ENCODE measurements around the gene RSRC1. TPM values are rescaled to one million over a fixed set of nuclear protein-coding genes. Genes with fewer than 3 reads are reported as not detected.

The RSRC1 gene
- total RNA-seq, 3 donors from 2014 or later: 26.6 to 41.9 (median 29.9) TPM

DNA sequence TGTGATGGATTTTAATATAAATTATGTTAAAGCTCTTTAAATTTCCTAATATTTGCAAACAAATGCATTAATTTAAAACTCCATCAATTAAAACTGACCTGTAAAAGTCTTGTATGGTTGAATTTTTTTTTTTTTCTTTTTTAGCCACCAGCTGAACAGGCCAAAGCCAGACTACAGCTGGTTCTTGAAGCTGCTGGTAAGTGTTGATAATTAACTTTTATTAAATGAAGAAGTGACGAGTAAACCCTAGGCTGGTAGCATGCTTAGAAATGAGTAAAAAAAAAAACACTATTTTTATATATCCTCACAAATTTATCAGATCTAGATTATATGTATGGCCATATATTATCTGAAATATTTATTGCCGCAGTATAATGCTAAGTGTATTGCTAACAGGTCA is 244.8 kb downstream of the RSRC1 start:
- ATAC-seq (no peak), DNase-seq (no peak)
- Histone ChIP-seq H3K9me3 (no peaks in the 10 kb centered on the region), H3K4me3 (no peak overlapping the region), H3K4me1 (ENCODE audit: low read depth) (no peaks in the 10 kb centered on the region), H3K36me3 (ENCODE audit: low read depth) (no peaks in the 10 kb centered on the region)
- TF ChIP-seq, protein P1, sequence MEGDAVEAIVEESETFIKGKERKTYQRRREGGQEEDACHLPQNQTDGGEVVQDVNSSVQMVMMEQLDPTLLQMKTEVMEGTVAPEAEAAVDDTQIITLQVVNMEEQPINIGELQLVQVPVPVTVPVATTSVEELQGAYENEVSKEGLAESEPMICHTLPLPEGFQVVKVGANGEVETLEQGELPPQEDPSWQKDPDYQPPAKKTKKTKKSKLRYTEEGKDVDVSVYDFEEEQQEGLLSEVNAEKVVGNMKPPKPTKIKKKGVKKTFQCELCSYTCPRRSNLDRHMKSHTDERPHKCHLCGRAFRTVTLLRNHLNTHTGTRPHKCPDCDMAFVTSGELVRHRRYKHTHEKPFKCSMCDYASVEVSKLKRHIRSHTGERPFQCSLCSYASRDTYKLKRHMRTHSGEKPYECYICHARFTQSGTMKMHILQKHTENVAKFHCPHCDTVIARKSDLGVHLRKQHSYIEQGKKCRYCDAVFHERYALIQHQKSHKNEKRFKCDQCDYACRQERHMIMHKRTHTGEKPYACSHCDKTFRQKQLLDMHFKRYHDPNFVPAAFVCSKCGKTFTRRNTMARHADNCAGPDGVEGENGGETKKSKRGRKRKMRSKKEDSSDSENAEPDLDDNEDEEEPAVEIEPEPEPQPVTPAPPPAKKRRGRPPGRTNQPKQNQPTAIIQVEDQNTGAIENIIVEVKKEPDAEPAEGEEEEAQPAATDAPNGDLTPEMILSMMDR (IDR thresholded peaks at IDR 0.05): no peak
- intact Hi-C loops (cut with DNase I, micrococcal nuclease): no loop called here

DNA sequence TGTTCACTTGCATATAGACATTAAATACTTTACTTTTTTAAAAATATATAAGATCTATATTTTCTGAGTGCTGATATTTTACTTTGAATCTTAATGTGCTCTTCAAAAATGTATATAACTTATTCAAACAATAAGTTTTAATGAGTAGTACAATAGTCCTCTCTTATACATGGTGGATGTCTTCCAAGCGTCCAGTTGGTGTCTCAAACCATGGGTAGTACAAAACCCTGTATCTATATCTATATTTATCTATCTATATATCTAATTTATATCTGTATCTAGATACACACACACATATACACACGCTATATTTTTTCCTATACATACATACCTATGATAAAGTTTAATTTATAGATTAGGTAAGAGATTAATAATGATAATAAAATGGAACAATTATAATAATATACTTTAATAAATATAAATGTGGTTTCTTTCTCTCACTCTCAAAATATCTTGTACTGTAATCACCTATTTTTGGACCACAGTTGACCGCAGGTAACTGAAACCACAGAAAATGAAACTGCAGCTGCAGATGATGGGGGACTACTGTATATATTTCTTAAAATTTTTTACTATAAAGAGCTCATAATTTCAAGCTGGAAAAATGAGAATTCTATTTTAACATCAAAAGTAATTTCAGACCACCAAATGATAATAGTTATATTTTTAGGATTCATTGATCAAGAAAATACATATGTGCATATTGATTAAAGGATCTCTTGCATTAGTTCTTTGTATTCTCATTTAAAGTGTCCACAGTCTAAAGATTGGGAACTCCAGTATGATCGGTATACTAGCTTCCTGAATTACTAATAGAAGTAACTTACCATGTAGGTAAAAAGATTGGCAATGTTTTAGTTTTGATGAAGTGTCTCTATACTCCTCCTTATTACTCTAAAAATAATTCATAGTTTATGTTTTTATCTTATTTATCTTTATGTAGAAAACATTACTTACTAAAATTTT is 246.0 kb downstream of the RSRC1 start:
- no peak for ATAC-seq
- Histone ChIP-seq H3K9me3 (no peaks in the 10 kb centered on the region), H3K4me1 (ENCODE audit: low read depth) (no peaks in the 10 kb centered on the region), H3K4me3 (no peak overlapping the region), H3K36me3 (ENCODE audit: low read depth) (no peaks in the 10 kb centered on the region)
- TF ChIP-seq, protein P1 (IDR thresholded peaks at IDR 0.05): no peak
- DNase-seq: no peak
- intact Hi-C loops (cut with DNase I, micrococcal nuclease): no loop called here

- TF ChIP-seq, protein P1 (IDR thresholded peaks at IDR 0.05): no peak
- no peaks in the 10 kb centered on the region for H3K4me1 ChIP-seq (ENCODE audit: low read depth)
These were observed 249.4 kb downstream of the RSRC1 start for GRCh38 chr3:158359339-158359738.

GRCh38 chr3:158360756-158361448 is 251.0 kb downstream of the RSRC1 start:
- H3K4me1 ChIP-seq (ENCODE audit: low read depth): no peaks in the 10 kb centered on the region
- ATAC-seq: no peak
- no peak for DNase-seq
- TF ChIP-seq, protein P1 (IDR thresholded peaks at IDR 0.05): no peak
- H3K36me3 ChIP-seq (ENCODE audit: low read depth): no peaks in the 10 kb centered on the region
- no peaks in the 10 kb centered on the region for H3K9me3 ChIP-seq
- intact Hi-C loops (cut with DNase I, micrococcal nuclease): no loop called here
- no peak overlapping the region for H3K4me3 ChIP-seq

More at GRCh38 chr3:158359339-158359738, 249.4 kb downstream of the RSRC1 start:
- no peak overlapping the region for H3K4me3 ChIP-seq
- H3K36me3 ChIP-seq (ENCODE audit: low read depth): no peaks in the 10 kb centered on the region
- H3K9me3 ChIP-seq: no peaks in the 10 kb centered on the region
- intact Hi-C loops (cut with DNase I, micrococcal nuclease): no loop called here
- ATAC-seq (no peak), DNase-seq (no peak)

- intact Hi-C loops (cut with DNase I, micrococcal nuclease): no loop called here
- no peaks in the 10 kb centered on the region for H3K4me1 ChIP-seq (ENCODE audit: low read depth)
- H3K4me3 ChIP-seq: no peak overlapping the region
- ATAC-seq (no peak), DNase-seq (no peak)
- no peaks in the 10 kb centered on the region for H3K36me3 ChIP-seq (ENCODE audit: low read depth)
- TF ChIP-seq, protein P1 (IDR thresholded peaks at IDR 0.05): no peak
- peaks cover 4% of the 10 kb centered on the region for H3K9me3 ChIP-seq
These were observed 258.4 kb downstream of the RSRC1 start for GRCh38 chr3:158368271-158368670.
